Cardiac muscle cell (in vitro differentiated cells and primary cell): Measurements from ENCODE around the gene MTURN. TPM values are rescaled to one million over a fixed set of nuclear protein-coding genes. Genes with fewer than 3 reads are reported as not detected.

ENCODE experiments used
- DNase-seq, 2 donors: peaks; one replicate each; pipeline versions ENCODE4 v3.0.0 to v3.0.0-alpha.2; 2010 to 2017; ENCODE audit warnings: low read depth in 1 of 2, low spot score in 1 of 2
- H3K27ac ChIP-seq: fragments of 200-600 bp; sonication (generic); 2 replicates; pipeline ENCODE4 v1.5.1; 2016
- H3K27me3 ChIP-seq: fragments of 200-600 bp; sonication (generic); 2 replicates; pipeline ENCODE4 v1.6.0; 2016; ENCODE audit warnings: control low read depth
- H3K36me3 ChIP-seq: fragments of 200-600 bp; sonication (generic); 2 replicates; pipeline ENCODE4 v1.5.1; 2016; ENCODE audit warnings: control low read depth
- H3K4me1 ChIP-seq: fragments of 200-600 bp; sonication (generic); 2 replicates; pipeline ENCODE4 v1.8.1; 2017; ENCODE audit warnings: low read depth, mild to moderate bottlenecking, mixed run types
- H3K4me3 ChIP-seq: fragments of 200-600 bp; sonication (generic); 2 replicates; pipeline ENCODE4 v1.5.1; 2016; ENCODE audit warnings: mild to moderate bottlenecking
- H3K9me3 ChIP-seq: fragments of 200-600 bp; sonication (generic); 2 replicates; pipeline ENCODE4 v1.5.1; 2017; ENCODE audit warnings: low read depth, mild to moderate bottlenecking, control low read depth
- CTCF ChIP-seq: IDR thresholded peaks from 2 replicates; pipeline ENCODE4 v1.5.1; 2012; ENCODE audit warnings: low read depth, mild to moderate bottlenecking, low read length
- polyA plus RNA-seq: library from polyadenylated mRNA; unstranded; fragments of >200 nt; fragmentation: Nextera tagmentation; extraction: Ambion mirVana; gene quantifications from 2 replicates; pipeline ENCODE4 v1.2.1, GENCODE V29; 2016
- total RNA-seq: library from RNA; depleted of rRNA; stranded (reverse); fragments of >200 nt; gene quantifications from 2 replicates; pipeline ENCODE4 v1.2.3, GENCODE V29; 2016

MTURN gene
- total and polyA plus RNA-seq, 2 experiments from 2014 or later, result 11.2 to 39.3 TPM

- Histone ChIP-seq H3K27ac (no peak overlapping the region), H3K36me3 (no peaks in the 10 kb centered on the region), H3K4me3 (no peak overlapping the region), H3K27me3 (no peaks in the 10 kb centered on the region), H3K9me3 (no peaks in the 10 kb centered on the region), H3K4me1 (peaks cover 6% of the 10 kb centered on the region)
- TF ChIP-seq CTCF, result no peak
- DNase-seq, result no peak
Measured at GRCh38 chr7:30181211-30181610, 46.4 kb downstream of the MTURN start.

GRCh38 chr7:30181736-30182522, 47.1 kb downstream of the MTURN start:
- Histone ChIP-seq H3K9me3 (no peaks in the 10 kb centered on the region), H3K27ac (no peak overlapping the region)
- no peak for TF ChIP-seq CTCF

GRCh38 chr7:30182814-30183213, 48.0 kb downstream of the MTURN start:
- Histone ChIP-seq H3K9me3 (no peaks in the 10 kb centered on the region), H3K36me3 (no peaks in the 10 kb centered on the region), H3K4me3 (no peak overlapping the region), H3K4me1 (no peaks in the 10 kb centered on the region), H3K27ac (no peak overlapping the region), H3K27me3 (no peaks in the 10 kb centered on the region)
- no peak for DNase-seq
- TF ChIP-seq CTCF, result no peak

More at GRCh38 chr7:30181736-30182522, 47.1 kb downstream of the MTURN start:
- no peak for DNase-seq
- H3K36me3 ChIP-seq, result no peaks in the 10 kb centered on the region
- no peaks in the 10 kb centered on the region for H3K4me1 ChIP-seq
- H3K4me3 ChIP-seq, result no peak overlapping the region
- no peaks in the 10 kb centered on the region for H3K27me3 ChIP-seq

- Histone ChIP-seq H3K4me3 (no peak overlapping the region), H3K36me3 (no peaks in the 10 kb centered on the region), H3K27me3 (no peaks in the 10 kb centered on the region), H3K9me3 (no peaks in the 10 kb centered on the region), H3K27ac (no peak overlapping the region), H3K4me1 (no peaks in the 10 kb centered on the region)
- DNase-seq, result no peak
- TF ChIP-seq CTCF, result no peak
Measured at GRCh38 chr7:30183749-30184369, 49.1 kb downstream of the MTURN start.

GRCh38 chr7:30184791-30185487, 50.2 kb downstream of the MTURN start:
- no peak for TF ChIP-seq CTCF
- H3K9me3 ChIP-seq, result no peaks in the 10 kb centered on the region
- no peaks in the 10 kb centered on the region for H3K36me3 ChIP-seq
- no peak overlapping the region for H3K4me3 ChIP-seq
- DNase-seq, result no peak
- H3K4me1 ChIP-seq, result no peaks in the 10 kb centered on the region
- no peak overlapping the region for H3K27ac ChIP-seq
- H3K27me3 ChIP-seq, result no peaks in the 10 kb centered on the region
